ENCODE data around the gene SSB. TPM values are rescaled to one million over a fixed set of nuclear protein-coding genes. Genes with fewer than 3 reads are reported as not detected.

SSB gene
- total RNA-seq: 120 to 124 TPM (median 123 TPM) in 3 replicates

DNA sequence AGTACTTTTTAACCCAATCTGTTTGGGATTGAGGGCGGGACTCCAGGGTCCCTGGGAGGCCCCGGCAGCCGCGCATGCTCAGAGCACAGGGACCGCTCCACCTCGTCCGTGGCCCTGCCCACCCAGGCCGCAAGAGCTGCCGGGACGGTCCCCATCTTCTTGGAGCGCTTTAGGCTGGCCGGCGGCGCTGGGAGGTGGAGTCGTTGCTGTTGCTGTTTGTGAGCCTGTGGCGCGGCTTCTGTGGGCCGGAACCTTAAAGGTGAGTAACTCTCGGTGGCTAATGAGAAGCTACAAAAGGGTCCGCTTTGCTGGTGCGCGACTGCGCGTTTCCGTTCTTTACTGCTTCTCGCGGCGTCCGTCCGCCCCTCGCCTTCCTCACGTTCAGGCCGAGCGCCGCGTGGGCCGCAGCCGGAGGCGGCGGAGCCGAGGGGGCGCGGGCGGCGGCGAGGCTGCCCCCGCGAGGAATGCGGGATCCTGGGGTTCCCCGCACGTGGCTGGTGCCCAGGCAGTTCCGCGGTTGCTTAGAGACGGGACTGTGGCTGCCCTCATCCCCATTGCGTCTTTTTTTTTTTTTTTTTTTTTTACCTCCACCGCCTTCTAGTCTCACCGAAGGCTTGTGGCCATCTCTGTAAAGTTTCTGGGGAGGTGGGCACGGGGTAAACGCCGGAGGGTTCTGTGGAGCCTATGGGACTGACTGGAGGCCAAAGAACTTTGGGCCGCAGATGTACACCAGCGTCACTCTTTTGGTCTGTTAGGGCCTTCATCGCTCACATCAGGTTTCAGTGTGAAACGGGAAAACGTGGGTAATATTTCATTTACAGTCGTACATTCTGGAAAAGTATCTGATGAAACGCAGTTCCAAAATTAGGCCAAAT is at the start of gene SSB:
Gene SSB (plus strand): TSS at position 154 of the 875 bp plus-strand sequence. CDS start 2,090 bp downstream, outside the sequence.
- Mint-ChIP-seq H3K36me3 (peaks cover 6% of the 10 kb centered on the region), H3K27me3 (ENCODE audit: low read depth) (no peaks in the 10 kb centered on the region), H3K4me3 (peak within 1 kb of the TSS; percentile 77), H3K27ac (peak within 1 kb of the TSS; percentile 92), H3K4me1 (peaks cover 27% of the 10 kb centered on the region), H3K9me3 (peaks cover 4% of the 10 kb centered on the region)
- peak; percentile 85 to 89 for DNase-seq (ENCODE audit: low spot score in 2 of 2, unreplicated experiment in 2 of 2)
- TF ChIP-seq, protein P1, sequence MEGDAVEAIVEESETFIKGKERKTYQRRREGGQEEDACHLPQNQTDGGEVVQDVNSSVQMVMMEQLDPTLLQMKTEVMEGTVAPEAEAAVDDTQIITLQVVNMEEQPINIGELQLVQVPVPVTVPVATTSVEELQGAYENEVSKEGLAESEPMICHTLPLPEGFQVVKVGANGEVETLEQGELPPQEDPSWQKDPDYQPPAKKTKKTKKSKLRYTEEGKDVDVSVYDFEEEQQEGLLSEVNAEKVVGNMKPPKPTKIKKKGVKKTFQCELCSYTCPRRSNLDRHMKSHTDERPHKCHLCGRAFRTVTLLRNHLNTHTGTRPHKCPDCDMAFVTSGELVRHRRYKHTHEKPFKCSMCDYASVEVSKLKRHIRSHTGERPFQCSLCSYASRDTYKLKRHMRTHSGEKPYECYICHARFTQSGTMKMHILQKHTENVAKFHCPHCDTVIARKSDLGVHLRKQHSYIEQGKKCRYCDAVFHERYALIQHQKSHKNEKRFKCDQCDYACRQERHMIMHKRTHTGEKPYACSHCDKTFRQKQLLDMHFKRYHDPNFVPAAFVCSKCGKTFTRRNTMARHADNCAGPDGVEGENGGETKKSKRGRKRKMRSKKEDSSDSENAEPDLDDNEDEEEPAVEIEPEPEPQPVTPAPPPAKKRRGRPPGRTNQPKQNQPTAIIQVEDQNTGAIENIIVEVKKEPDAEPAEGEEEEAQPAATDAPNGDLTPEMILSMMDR (IDR thresholded peaks at IDR 0.05; ENCODE audit: unreplicated experiment): no peak

DNA sequence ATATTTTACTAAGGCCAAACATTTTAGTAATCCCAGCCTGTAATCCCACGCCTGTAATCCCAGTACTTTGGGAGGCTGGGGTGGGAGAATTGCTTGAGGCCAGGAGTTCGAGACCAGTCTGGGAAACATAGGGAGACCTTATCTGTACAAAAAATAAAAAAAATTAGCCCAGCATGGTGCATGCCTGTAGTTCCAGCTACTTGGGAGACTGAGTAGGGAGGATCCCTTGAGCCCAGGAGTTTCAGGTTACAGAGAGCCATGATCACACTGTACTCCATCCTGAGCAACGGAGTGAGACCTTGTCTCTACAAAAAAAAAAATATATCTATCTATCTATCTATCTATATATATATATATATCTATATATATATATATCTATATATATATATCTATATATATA is 45.9 kb upstream of the SSB start:
- H3K4me1 Mint-ChIP-seq: peaks cover under 1% of the 10 kb centered on the region
- H3K4me3 Mint-ChIP-seq: no peak overlapping the region
- TF ChIP-seq, protein P1 (IDR thresholded peaks at IDR 0.05; ENCODE audit: unreplicated experiment): no peak
- no peak overlapping the region for H3K27ac Mint-ChIP-seq
- H3K9me3 Mint-ChIP-seq: peaks cover 13% of the 10 kb centered on the region
- no peaks in the 10 kb centered on the region for H3K27me3 Mint-ChIP-seq (ENCODE audit: low read depth)
- peaks cover 19% of the 10 kb centered on the region for H3K36me3 Mint-ChIP-seq
- DNase-seq (ENCODE audit: low spot score in 2 of 2, unreplicated experiment in 2 of 2): no peak

DNA sequence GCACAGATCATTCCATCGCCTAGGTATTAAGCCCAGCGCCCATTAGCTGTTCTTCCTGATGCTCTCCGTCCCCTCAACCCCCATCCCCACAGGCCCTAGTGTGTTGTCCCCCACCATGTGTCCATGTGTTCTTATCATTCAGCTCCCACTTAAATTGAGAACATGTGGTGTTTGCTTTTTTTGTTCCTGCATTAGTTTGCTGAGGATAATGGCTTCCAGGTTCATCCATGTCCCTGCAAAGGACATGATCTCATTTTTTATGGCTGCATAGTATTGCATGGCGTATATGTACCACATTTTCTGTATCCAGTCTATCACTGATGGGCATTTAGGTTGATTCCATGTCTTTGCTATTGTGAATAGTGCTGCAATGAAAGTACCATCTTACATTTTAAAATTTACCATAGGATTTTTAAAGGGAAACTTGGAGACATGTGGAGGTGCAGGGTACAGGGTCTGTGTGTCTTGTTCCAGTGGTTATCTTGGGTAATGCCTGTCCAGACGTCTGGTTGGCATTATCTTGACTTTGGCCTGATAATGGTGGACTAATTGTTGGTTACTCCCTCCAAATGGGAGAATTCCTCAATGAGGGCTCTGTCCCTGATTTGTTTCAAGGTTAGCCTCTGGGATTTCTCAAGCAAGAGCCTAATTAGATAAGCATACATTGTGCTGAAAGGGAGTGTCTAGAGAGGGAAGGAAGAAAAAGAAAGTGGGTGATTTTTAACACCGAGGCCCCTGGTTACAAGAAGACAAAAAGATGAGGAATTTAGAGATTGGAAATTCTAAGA is 43.4 kb upstream of the SSB start:
- DNase-seq (ENCODE audit: low spot score in 2 of 2, unreplicated experiment in 2 of 2): no peak
- Mint-ChIP-seq H3K9me3 (peaks cover 20% of the 10 kb centered on the region), H3K4me3 (no peak overlapping the region), H3K27ac (peak overlapping the region; percentile 32), H3K36me3 (peaks cover 20% of the 10 kb centered on the region), H3K4me1 (peaks cover 3% of the 10 kb centered on the region), H3K27me3 (ENCODE audit: low read depth) (no peaks in the 10 kb centered on the region)
- TF ChIP-seq, protein P1 (IDR thresholded peaks at IDR 0.05; ENCODE audit: unreplicated experiment): no peak

DNA sequence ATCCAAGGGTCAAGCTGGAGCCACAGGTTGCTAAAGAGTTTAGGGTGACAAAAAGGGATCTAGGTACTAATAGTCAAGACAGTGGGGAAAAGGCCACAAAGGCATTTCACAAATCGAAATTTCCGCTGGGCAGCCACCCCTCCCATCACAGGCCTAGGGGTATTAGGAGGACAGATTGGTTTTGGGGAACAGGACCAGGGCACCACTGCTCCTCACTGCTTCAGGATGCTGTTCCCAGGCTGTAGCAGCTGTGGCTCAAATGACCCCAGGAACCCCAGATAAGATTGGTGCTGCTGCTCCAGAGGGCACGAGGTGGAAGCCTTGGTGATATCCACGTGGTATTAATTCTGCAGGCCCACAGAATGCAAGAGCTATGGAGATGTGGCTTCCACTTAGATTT is 42.3 kb upstream of the SSB start:
- no peaks in the 10 kb centered on the region for H3K27me3 Mint-ChIP-seq (ENCODE audit: low read depth)
- no peak for DNase-seq (ENCODE audit: low spot score in 2 of 2, unreplicated experiment in 2 of 2)
- TF ChIP-seq, protein P1 (IDR thresholded peaks at IDR 0.05; ENCODE audit: unreplicated experiment): no peak
- peaks cover 3% of the 10 kb centered on the region for H3K4me1 Mint-ChIP-seq
- peaks cover 23% of the 10 kb centered on the region for H3K36me3 Mint-ChIP-seq
- peaks cover 23% of the 10 kb centered on the region for H3K9me3 Mint-ChIP-seq
- H3K4me3 Mint-ChIP-seq: no peak overlapping the region
- H3K27ac Mint-ChIP-seq: no peak overlapping the region

DNA sequence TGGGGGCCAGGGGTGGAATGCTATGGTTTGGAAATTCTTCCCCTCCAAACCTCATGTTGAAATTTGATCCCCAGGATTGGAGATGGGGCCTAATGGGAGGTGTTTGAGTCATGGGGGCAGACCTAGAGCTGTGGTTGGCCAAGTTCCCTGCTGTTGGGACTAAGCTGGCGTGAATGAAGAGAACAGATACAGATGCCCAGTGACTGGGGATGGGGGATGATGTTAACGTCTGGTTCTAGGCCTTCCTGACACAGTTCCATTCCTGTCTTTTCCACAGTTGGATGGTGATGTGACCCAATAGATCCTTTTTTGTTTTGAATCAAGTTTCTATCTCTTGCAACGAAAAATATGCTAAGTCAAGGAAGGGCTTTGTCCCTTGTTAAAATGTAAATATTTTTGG is 41.3 kb upstream of the SSB start:
- TF ChIP-seq, protein P1 (IDR thresholded peaks at IDR 0.05; ENCODE audit: unreplicated experiment): no peak
- no peaks in the 10 kb centered on the region for H3K27me3 Mint-ChIP-seq (ENCODE audit: low read depth)
- peaks cover 33% of the 10 kb centered on the region for H3K36me3 Mint-ChIP-seq
- no peak overlapping the region for H3K4me3 Mint-ChIP-seq
- DNase-seq (ENCODE audit: low spot score in 2 of 2, unreplicated experiment in 2 of 2): no peak
- peaks cover 3% of the 10 kb centered on the region for H3K4me1 Mint-ChIP-seq
- no peak overlapping the region for H3K27ac Mint-ChIP-seq
- H3K9me3 Mint-ChIP-seq: peaks cover 32% of the 10 kb centered on the region
